ENCODE results near the gene HEBP1. TPM values are rescaled to one million over a fixed set of nuclear protein-coding genes. Genes with fewer than 3 reads are reported as not detected.

Gene HEBP1
- polyA plus RNA-seq, 1 donor (not counting 4 experiments of a cell fraction or from before 2014, with no cell fraction given) = 24.8 TPM

- TF ChIP-seq EZH2 (IDR thresholded peaks at IDR 0.05; ENCODE audit: low read length) (no peak), CTCF (optimal IDR thresholded peaks at IDR 0.05 in 1 of 3, IDR thresholded peaks at IDR 0.05 in 1 of 3, conservative IDR thresholded peaks at IDR 0.05 in 1 of 3; ENCODE audit: extremely low read depth in 1 of 3, insufficient read depth in 2 of 3, low read length in 3 of 3) (no peak)
- Histone ChIP-seq H3K4me2 (ENCODE audit: control insufficient read depth, extremely low read depth, insufficient read depth, low read depth, low read length) (peak overlapping the region; percentile 54), H3K27ac (ENCODE audit: control insufficient read depth, insufficient read depth, low read length) (no peak overlapping the region), H3K36me3 (ENCODE audit: control insufficient read depth in 2 of 2, extremely low read depth in 1 of 2, insufficient read depth in 2 of 2, low read length in 2 of 2) (no peaks in the 10 kb centered on the region), H3K79me2 (ENCODE audit: control insufficient read depth, insufficient read depth, low read length) (peaks cover 20% of the 10 kb centered on the region), H3K9ac (ENCODE audit: control insufficient read depth, extremely low read depth, insufficient read depth, low read length) (peak overlapping the region; percentile 39), H3K9me1 (ENCODE audit: control insufficient read depth, extremely low read depth, insufficient read depth, low read length) (no peaks in the 10 kb centered on the region), H2AFZ (ENCODE audit: control insufficient read depth, low read length) (peak overlapping the region; percentile 4), H3K4me3 (ENCODE audit: control insufficient read depth in 2 of 3, extremely low read depth in 1 of 3, insufficient read depth in 2 of 3, low read depth in 1 of 3, low read length in 3 of 3) (peak overlapping the region; percentile 30 to 60 (median 55)), H4K20me1 (ENCODE audit: control insufficient read depth, extremely low read depth, insufficient read depth, low read length) (no peaks in the 10 kb centered on the region), H3K4me1 (ENCODE audit: control insufficient read depth, extremely low read depth, insufficient read depth, low read length) (peaks cover 11% of the 10 kb centered on the region), H3K27me3 (ENCODE audit: control insufficient read depth, extremely low read depth, insufficient read depth, low read length) (no peaks in the 10 kb centered on the region), H3K9me3 (ENCODE audit: control insufficient read depth, low read depth, low read length) (no peaks in the 10 kb centered on the region)
- FAIRE-seq (no peak), DNase-seq (ENCODE audit: low read depth, low spot score) (no peak)
- dilution Hi-C loops (cut with MboI; ENCODE audit: extremely low pct_ligation_motif_present, low sequenced_read_pairs) = no loop called here
These were observed 1.6 kb upstream of the HEBP1 start for GRCh38 chr12:13001775-13002040.

GRCh38 chr12:13000925-13001774, 1.1 kb upstream of the HEBP1 start:
- H3K4me1 ChIP-seq (ENCODE audit: control insufficient read depth, extremely low read depth, insufficient read depth, low read length) = peaks cover 11% of the 10 kb centered on the region
- no peaks in the 10 kb centered on the region for H3K36me3 ChIP-seq (ENCODE audit: control insufficient read depth in 2 of 2, extremely low read depth in 1 of 2, insufficient read depth in 2 of 2, low read length in 2 of 2)
- peak overlapping the region; percentile 74 for H3K9ac ChIP-seq (ENCODE audit: control insufficient read depth, extremely low read depth, insufficient read depth, low read length)
- dilution Hi-C loops (cut with MboI; ENCODE audit: extremely low pct_ligation_motif_present, low sequenced_read_pairs) = no loop called here
- DNase-seq (ENCODE audit: low read depth, low spot score) = no peak
- no peaks in the 10 kb centered on the region for H4K20me1 ChIP-seq (ENCODE audit: control insufficient read depth, extremely low read depth, insufficient read depth, low read length)
- no peak for FAIRE-seq
- TF ChIP-seq EZH2 (IDR thresholded peaks at IDR 0.05; ENCODE audit: low read length) (no peak), CTCF (optimal IDR thresholded peaks at IDR 0.05 in 1 of 3, IDR thresholded peaks at IDR 0.05 in 1 of 3, conservative IDR thresholded peaks at IDR 0.05 in 1 of 3; ENCODE audit: extremely low read depth in 1 of 3, insufficient read depth in 2 of 3, low read length in 3 of 3) (peak in 2 of 3 experiments; percentile 50 to 58)
- peak overlapping the region; percentile 72 for H2AFZ ChIP-seq (ENCODE audit: control insufficient read depth, low read length)
- no peaks in the 10 kb centered on the region for H3K27me3 ChIP-seq (ENCODE audit: control insufficient read depth, extremely low read depth, insufficient read depth, low read length)
- H3K4me2 ChIP-seq (ENCODE audit: control insufficient read depth, extremely low read depth, insufficient read depth, low read depth, low read length) = peak overlapping the region; percentile 88
- no peaks in the 10 kb centered on the region for H3K9me1 ChIP-seq (ENCODE audit: control insufficient read depth, extremely low read depth, insufficient read depth, low read length)
- H3K9me3 ChIP-seq (ENCODE audit: control insufficient read depth, low read depth, low read length) = no peaks in the 10 kb centered on the region
- peak overlapping the region; percentile 63 for H3K27ac ChIP-seq (ENCODE audit: control insufficient read depth, insufficient read depth, low read length)
- peak overlapping the region; percentile 55 to 83 (median 60) for H3K4me3 ChIP-seq (ENCODE audit: control insufficient read depth in 2 of 3, extremely low read depth in 1 of 3, insufficient read depth in 2 of 3, low read depth in 1 of 3, low read length in 3 of 3)
- H3K79me2 ChIP-seq (ENCODE audit: control insufficient read depth, insufficient read depth, low read length) = peaks cover 20% of the 10 kb centered on the region
